GM12878 (cell line): Measurements from ENCODE around the gene CEP131. TPM values are rescaled to one million over a fixed set of nuclear protein-coding genes. Genes with fewer than 3 reads are reported as not detected.

Experiments
- ATAC-seq: fragments of 200-7000 bp; cut with Tn5 transposase; 3 replicates; pipeline ENCODE4 v1.9.1; 2020; ENCODE audit warnings: mild to moderate bottlenecking, moderate library complexity
- BruUV-seq: library from RNA; stranded (reverse); fragments of 400-500 nt; replicated peaks from 2 replicates; lab custom pipeline; 2021; lab: Mats Ljungman, UMichigan
- CTCF ChIA-PET: fragments of 300-600 bp; sonication (Branson Sonifier 250); formaldehyde crosslinking; extraction: SDS; loops from one replicate; lab custom pipeline; 2021; ENCODE audit warnings: inconsistent platforms; lab: Yijun Ruan, JAX
- POLR2A ChIA-PET: fragments of 350-600 bp; formaldehyde crosslinking; extraction: SDS; loops from one replicate; lab custom pipeline; 2021; ENCODE audit warnings: inconsistent platforms; lab: Charles Lee
- RAD21 ChIA-PET: fragments of 300-600 bp; sonication (Branson Sonifier 250); formaldehyde crosslinking; loops from one replicate; lab custom pipeline; 2023; ENCODE audit warnings: antibody characterized with exemption; ENCODE audit not compliant: unreplicated experiment; lab: Charles Lee
- SMC1A ChIA-PET: fragments of 300-600 bp; sonication (Branson Sonifier 250); formaldehyde crosslinking; loops from one replicate; lab custom pipeline; 2023; ENCODE audit not compliant: unreplicated experiment, uncharacterized antibody; lab: Charles Lee
- DNase-seq: peaks from one replicate; pipeline ENCODE4 v3.0.0-alpha.2; 2011; ENCODE audit warnings: low read depth, low spot score
- FAIRE-seq: peaks from 3 replicates; lab custom pipeline; 2011; peaks lifted over from hg19 to GRCh38; lab: Jason Lieb, UNC
- H2AFZ ChIP-seq: 2 replicates; pipeline ENCODE4 v1.6.0; 2011; ENCODE audit warnings: low read depth, low read length, control low read depth; ENCODE audit not compliant: control insufficient read depth
- H3K27ac ChIP-seq: 2 replicates; pipeline ENCODE4 v1.5.1; 2011; ENCODE audit warnings: control low read depth; ENCODE audit not compliant: control insufficient read depth, insufficient read depth
- H3K27me3 ChIP-seq, 2 experiments: replicated peaks in 1 of 2; 2 replicates each; pipeline versions ENCODE4 v1.6.0 to v1.6.1; 2011; ENCODE audit warnings: low read length in 1 of 2; ENCODE audit not compliant: control insufficient read depth in 2 of 2, insufficient read depth in 2 of 2
- H3K36me3 ChIP-seq, 2 experiments: 2 replicates each; pipeline ENCODE4 v1.5.1; 2011; ENCODE audit warnings: low read length in 1 of 2; ENCODE audit not compliant: control insufficient read depth in 2 of 2, insufficient read depth in 2 of 2
- H3K4me1 ChIP-seq: 2 replicates; pipeline ENCODE4 v1.6.1; 2011; ENCODE audit warnings: mild to moderate bottlenecking, low read length, moderate library complexity, mixed read lengths; ENCODE audit not compliant: control insufficient read depth, insufficient read depth
- H3K4me2 ChIP-seq: 2 replicates; pipeline ENCODE4 v1.6.0; 2011; ENCODE audit warnings: control low read depth; ENCODE audit not compliant: control insufficient read depth, insufficient read depth
- H3K4me3 ChIP-seq: fragments of 200-600 bp; sonication (generic); 2 replicates; pipeline ENCODE4 v1.5.1; 2016
- H3K79me2 ChIP-seq: 2 replicates; pipeline ENCODE4 v1.6.0; 2011; ENCODE audit warnings: low read length; ENCODE audit not compliant: control insufficient read depth, insufficient read depth
- H3K9ac ChIP-seq: 2 replicates; pipeline ENCODE4 v1.8.0; 2011; ENCODE audit warnings: low read length, control low read depth, mixed read lengths; ENCODE audit not compliant: control insufficient read depth, insufficient read depth
- H3K9me3 ChIP-seq: replicated peaks from 3 replicates; pipeline ENCODE4 v1.5.1; 2011; ENCODE audit warnings: mild to moderate bottlenecking, low read length; ENCODE audit not compliant: control insufficient read depth, insufficient read depth
- H4K20me1 ChIP-seq: 2 replicates; pipeline ENCODE4 v1.6.0; 2011; ENCODE audit not compliant: control insufficient read depth, insufficient read depth
- CEBPB ChIP-seq, 2 experiments: fragments of 150-350 bp in 1 of 2; IDR thresholded peaks; 2 replicates each; pipeline ENCODE4 v1.6.1; 2012 to 2014; ENCODE audit warnings: low read depth in 2 of 2, low read length in 2 of 2, borderline replicate concordance in 1 of 2, inconsistent platforms in 1 of 2
- DPF2 ChIP-seq: fragments of 450-650 bp; IDR thresholded peaks from 2 replicates; pipeline ENCODE4 v1.6.1; 2017; ENCODE audit warnings: mild to moderate bottlenecking
- GATAD2B ChIP-seq: fragments of 450-650 bp; conservative IDR thresholded peaks from 2 replicates; pipeline ENCODE4 v1.6.1; 2017; ENCODE audit warnings: low read depth, mild to moderate bottlenecking, moderate library complexity
- HDAC6 ChIP-seq: fragments of 200-600 bp; sonication (generic); IDR thresholded peaks from one replicate; pipeline ENCODE4 v1.8.0; 2017; ENCODE audit warnings: antibody characterized with exemption; ENCODE audit not compliant: unreplicated experiment
- KAT2A ChIP-seq: conservative IDR thresholded peaks from 2 replicates; pipeline ENCODE4 v1.6.1; 2011; ENCODE audit warnings: low read depth, low read length; ENCODE audit not compliant: control insufficient read depth
- MEF2B ChIP-seq: fragments of 450-650 bp; IDR thresholded peaks from 2 replicates; pipeline ENCODE4 v1.6.1; 2018; ENCODE audit warnings: mild to moderate bottlenecking, moderate library complexity; ENCODE audit not compliant: partially characterized antibody, poor library complexity, severe bottlenecking
- NFIC ChIP-seq: IDR thresholded peaks from 2 replicates; pipeline ENCODE4 v1.6.1; 2012; ENCODE audit warnings: low read depth, mild to moderate bottlenecking, inconsistent platforms, low read length, moderate library complexity
- NR2F1 ChIP-seq: fragments of 450-650 bp; conservative IDR thresholded peaks from 2 replicates; pipeline ENCODE4 v1.6.1; 2017; ENCODE audit warnings: mild to moderate bottlenecking
- SMC3 ChIP-seq: IDR thresholded peaks from 2 replicates; pipeline ENCODE4 v1.6.1; 2011; ENCODE audit warnings: low read length, improper control_type of control experiment, borderline replicate concordance
- TCF12 ChIP-seq: IDR thresholded peaks from 2 replicates; pipeline ENCODE4 v1.6.1; 2011; ENCODE audit warnings: low read depth, mild to moderate bottlenecking, low read length
- ZBTB4 ChIP-seq: fragments of 450-650 bp; formaldehyde crosslinking; IDR thresholded peaks from 2 replicates; pipeline ENCODE4 v1.4.0; 2022; ENCODE audit warnings: mild to moderate bottlenecking, moderate library complexity
- WGBS: methylation state at CpG from one replicate; pipeline ENCODE4 v1.1.6; 2016; ENCODE audit warnings: low lambda C conversion rate; ENCODE audit not compliant: insufficient replicate concordance, insufficient coverage; ENCODE audit errors: missing lambda C conversion rate; 5-methylcytosine and 5-hydroxymethylcytosine counted together
- in situ Hi-C: fragments of 300-500 bp; cut with MboI; formaldehyde crosslinking; loops from 9 replicates; pipeline ENCODE4 v1.14.3; 2018; ENCODE audit warnings: mixed read lengths
- intact Hi-C: fragments of 100-400 bp; cut with micrococcal nuclease; formaldehyde crosslinking; loops from one replicate; pipeline ENCODE4 v1.14.2; 2022; ENCODE audit not compliant: unreplicated experiment
- polyA plus RNA-seq, 11 experiments: library from polyadenylated mRNA; depleted of rRNA in 4 of 11; unstranded in 6 of 11; stranded (reverse) in 5 of 11; fragments of >200 nt; fragmentation: Nextera tagmentation in 4 of 11; fragmentation: Illumina TruSeq in 1 of 11; extraction: Ambion mirVana in 4 of 11; extraction: Trizol in 1 of 11; gene quantifications; 1 replicate in 1 of 11; 2 replicates in 10 of 11; pipeline versions ENCODE4 v1.2.1 to v1.2.3, GENCODE V29; 2011 to 2016; ENCODE audit warnings: inconsistent platforms in 2 of 11, missing spikeins in 2 of 11, low read depth in 1 of 11
- total RNA-seq, 4 experiments: library from RNA; depleted of rRNA in 3 of 4; stranded (reverse); fragments of >200 nt in 3 of 4; fragmentation: Illumina TruSeq in 1 of 4; extraction: Trizol in 1 of 4; gene quantifications; 2 replicates each; pipeline versions ENCODE4 v1.2.1 to v1.2.3, GENCODE V29; 2013 to 2021
- TF ChIP-seq, protein P1 (sequence below): IDR thresholded peaks from 2 replicates; pipeline ENCODE4 v1.6.1; 2011; ENCODE audit warnings: mild to moderate bottlenecking, low read depth, low read length, moderate library complexity; ENCODE audit not compliant: insufficient replicate concordance
- TF ChIP-seq, protein P2 (sequence below): IDR thresholded peaks from 2 replicates; pipeline ENCODE4 v1.6.1; 2012; ENCODE audit warnings: low read depth, low read length, improper control_type of control experiment
- TF ChIP-seq, protein P3 (sequence below): fragments of 450-650 bp; IDR thresholded peaks from 2 replicates; pipeline ENCODE4 v1.6.1; 2014; ENCODE audit warnings: mild to moderate bottlenecking

CEP131 gene
- total and polyA plus RNA-seq, 10 of the 15 experiments (the other 5 are each of a cell fraction or from before 2014, with no cell fraction given), result 0.05 to 17.3 (median 6.7) TPM

GRCh38 chr17:81258292-81258691 is 35.5 kb upstream of the CEP131 start:
- no peak for FAIRE-seq
- no peak overlapping the region for H3K4me3 ChIP-seq
- intact Hi-C loops, result loop anchor here (10.0 kb wide), 1 partner anchor 257 kb away; the partner anchor contains the start of gene ACTG1
- H3K9ac ChIP-seq, result no peak overlapping the region
- H3K27me3 ChIP-seq, result no peaks in the 10 kb centered on the region
- no peak for DNase-seq
- CTCF ChIA-PET, result interaction anchor here (0.8 to 1.2 kb wide), 2 partner anchors 227 to 343 kb away, joined by 3 read pairs; no protein-coding TSS in a partner anchor
- SMC1A ChIA-PET, result no interaction called here
- RAD21 ChIA-PET, result interaction anchor here (1.5 kb wide), 1 partner anchor 13 kb away, joined by 5 read pairs; no protein-coding TSS in a partner anchor
- 93% methylated on average over 19 of the region's 20 CpGs for WGBS
- in situ Hi-C loops, result loop anchor here (5.0 kb wide), 1 partner anchor 219 kb away; no protein-coding TSS in a partner anchor
- no peaks in the 10 kb centered on the region for H3K9me3 ChIP-seq
- no peak for ATAC-seq
- POLR2A ChIA-PET, result no interaction called here
- H4K20me1 ChIP-seq, result no peaks in the 10 kb centered on the region
- no peak overlapping the region for H2AFZ ChIP-seq
- TF ChIP-seq GATAD2B (no peak), DPF2 (no peak), NFIC (no peak), ZBTB4 (CRISPR knock-in tag) (no peak), CEBPB (IDR thresholded peaks at IDR 0.05; ENCODE audit: borderline replicate concordance in 1 of 2, low read depth in 2 of 2, low read length in 2 of 2) (no peak), SMC3 (no peak), MEF2B (no peak), NR2F1 (no peak), KAT2A (no peak), HDAC6 (no peak), TCF12 (no peak)
- TF ChIP-seq, protein P1, sequence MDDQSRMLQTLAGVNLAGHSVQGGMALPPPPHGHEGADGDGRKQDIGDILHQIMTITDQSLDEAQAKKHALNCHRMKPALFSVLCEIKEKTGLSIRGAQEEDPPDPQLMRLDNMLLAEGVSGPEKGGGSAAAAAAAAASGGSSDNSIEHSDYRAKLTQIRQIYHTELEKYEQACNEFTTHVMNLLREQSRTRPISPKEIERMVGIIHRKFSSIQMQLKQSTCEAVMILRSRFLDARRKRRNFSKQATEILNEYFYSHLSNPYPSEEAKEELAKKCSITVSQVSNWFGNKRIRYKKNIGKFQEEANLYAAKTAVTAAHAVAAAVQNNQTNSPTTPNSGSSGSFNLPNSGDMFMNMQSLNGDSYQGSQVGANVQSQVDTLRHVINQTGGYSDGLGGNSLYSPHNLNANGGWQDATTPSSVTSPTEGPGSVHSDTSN, result no peak
- TF ChIP-seq, protein P2, sequence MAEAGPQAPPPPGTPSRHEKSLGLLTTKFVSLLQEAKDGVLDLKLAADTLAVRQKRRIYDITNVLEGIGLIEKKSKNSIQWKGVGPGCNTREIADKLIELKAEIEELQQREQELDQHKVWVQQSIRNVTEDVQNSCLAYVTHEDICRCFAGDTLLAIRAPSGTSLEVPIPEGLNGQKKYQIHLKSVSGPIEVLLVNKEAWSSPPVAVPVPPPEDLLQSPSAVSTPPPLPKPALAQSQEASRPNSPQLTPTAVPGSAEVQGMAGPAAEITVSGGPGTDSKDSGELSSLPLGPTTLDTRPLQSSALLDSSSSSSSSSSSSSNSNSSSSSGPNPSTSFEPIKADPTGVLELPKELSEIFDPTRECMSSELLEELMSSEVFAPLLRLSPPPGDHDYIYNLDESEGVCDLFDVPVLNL, result no peak
- TF ChIP-seq, protein P3, sequence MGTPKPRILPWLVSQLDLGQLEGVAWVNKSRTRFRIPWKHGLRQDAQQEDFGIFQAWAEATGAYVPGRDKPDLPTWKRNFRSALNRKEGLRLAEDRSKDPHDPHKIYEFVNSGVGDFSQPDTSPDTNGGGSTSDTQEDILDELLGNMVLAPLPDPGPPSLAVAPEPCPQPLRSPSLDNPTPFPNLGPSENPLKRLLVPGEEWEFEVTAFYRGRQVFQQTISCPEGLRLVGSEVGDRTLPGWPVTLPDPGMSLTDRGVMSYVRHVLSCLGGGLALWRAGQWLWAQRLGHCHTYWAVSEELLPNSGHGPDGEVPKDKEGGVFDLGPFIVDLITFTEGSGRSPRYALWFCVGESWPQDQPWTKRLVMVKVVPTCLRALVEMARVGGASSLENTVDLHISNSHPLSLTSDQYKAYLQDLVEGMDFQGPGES, result no peak
- no peaks in the 10 kb centered on the region for H3K4me1 ChIP-seq
- H3K36me3 ChIP-seq, result peaks cover 9 to 18% of the 10 kb centered on the region in 2 experiments; a peak in 3 of 4 replicates
- no peak overlapping the region for H3K27ac ChIP-seq
- BruUV-seq, result no TSS peak
- no peaks in the 10 kb centered on the region for H3K79me2 ChIP-seq
- H3K4me2 ChIP-seq, result no peak overlapping the region
